ENCODE results near the gene C11orf68. TPM values are rescaled to one million over a fixed set of nuclear protein-coding genes. Genes with fewer than 3 reads are reported as not detected.

The C11orf68 gene
- total and polyA plus RNA-seq, 3 experiments from 2014 or later = 18.7 to 70.3 (median 21.4) TPM

DNA sequence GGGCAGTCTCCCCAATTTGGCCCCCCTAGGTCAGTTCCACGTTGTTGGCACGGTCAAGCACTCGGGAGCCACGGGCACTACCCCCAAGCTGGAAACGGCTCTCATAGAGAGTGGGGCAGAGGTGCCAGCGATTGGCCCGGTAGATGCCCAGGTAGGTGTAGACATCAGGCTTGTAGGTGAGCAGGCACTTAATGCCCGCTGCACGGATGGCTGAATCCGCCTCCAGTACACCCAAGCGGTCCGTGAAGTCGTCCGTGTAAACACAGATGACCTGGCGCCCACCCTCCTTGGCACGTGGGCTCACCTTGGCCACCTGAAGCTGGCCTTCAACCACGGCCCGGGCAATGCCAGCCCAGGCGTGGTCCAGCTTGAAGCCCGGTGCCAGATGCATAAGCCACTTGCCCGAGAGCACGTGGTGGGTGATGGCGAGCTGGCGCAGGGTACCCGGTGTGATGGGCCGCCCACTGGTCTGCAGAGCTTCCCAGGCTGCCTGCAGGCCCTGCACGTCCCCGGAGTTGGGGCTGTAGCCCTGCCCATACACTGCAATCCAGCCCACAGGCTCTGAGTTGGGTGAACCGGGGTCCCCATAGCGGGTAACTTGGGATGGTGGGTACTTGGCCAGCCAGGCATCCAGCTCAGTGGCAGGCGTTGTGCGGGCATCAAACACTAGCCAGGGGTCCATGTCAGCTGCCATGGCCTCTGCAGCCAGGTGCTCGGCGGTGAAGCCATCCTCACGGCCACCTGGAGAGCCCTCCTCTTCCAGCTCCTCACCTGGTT, 1.2 kb downstream of the C11orf68 start:
- H3K36me3 ChIP-seq (ENCODE audit: insufficient read depth, low read length) = peaks cover 6% of the 10 kb centered on the region
- H3K27ac Mint-ChIP-seq = peak overlapping the region in 6 of 8 donors; percentile 47 to 94 (median 93)
- peak overlapping the region; percentile 86 to 96 (median 89) for H3K4me3 Mint-ChIP-seq
- H3K4me1 Mint-ChIP-seq = peaks cover 26 to 55% (median 33%) of the 10 kb centered on the region in 3 donors
- H3K27me3 ChIP-seq (ENCODE audit: insufficient read depth, low read length, poor library complexity, severe bottlenecking) = no peaks in the 10 kb centered on the region
- H3K4me3 ChIP-seq (ENCODE audit: low read length) = peak overlapping the region; percentile 96
- POLR2A ChIA-PET = interaction anchor here (0.5 to 2.3 kb wide), 9 partner anchors 21 to 1928 kb away, joined by 3 to 30 read pairs (median 3); partner anchors contain the start of genes CCDC85B and FIBP
- H3K36me3 Mint-ChIP-seq = peaks cover under 1 to 38% (median 4%) of the 10 kb centered on the region in 3 donors
- H3K27me3 Mint-ChIP-seq = peaks cover 0 to 3% of the 10 kb centered on the region in 2 donors
- CTCF ChIA-PET = interaction anchor here (0.6 to 2.5 kb wide), 8 partner anchors 9 to 58 kb away, joined by 3 to 33 read pairs (median 4); partner anchors contain the start of genes CCDC85B, FIBP and MUS81
- peak overlapping the region; percentile 82 for H3K27ac ChIP-seq (ENCODE audit: low read depth, low read length)
- H3K9me3 Mint-ChIP-seq = no peaks in the 10 kb centered on the region
- no peaks in the 10 kb centered on the region for H3K9me3 ChIP-seq (ENCODE audit: low read length)
- no peak for DNase-seq
- peaks cover 38% of the 10 kb centered on the region for H3K4me1 ChIP-seq (ENCODE audit: insufficient read depth, low read length)

DNA sequence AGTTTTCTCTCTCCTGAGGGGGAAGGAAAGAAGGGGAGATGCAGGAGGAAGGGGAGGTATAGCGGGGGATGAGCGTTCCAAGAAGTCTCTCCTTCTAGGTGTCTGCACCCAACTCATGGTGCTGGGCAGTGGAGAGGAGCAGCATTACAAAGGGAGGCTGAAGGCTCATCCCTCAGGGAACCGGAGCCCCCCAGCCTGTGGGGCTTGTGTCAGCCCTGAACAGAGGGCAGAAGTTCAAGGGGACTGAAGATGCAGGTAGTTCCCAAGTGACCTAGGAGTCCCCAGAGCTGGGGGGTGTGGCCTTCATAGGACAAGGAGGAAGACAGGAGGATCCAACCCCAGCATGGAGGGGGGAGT, 1.8 kb downstream of the C11orf68 start:
- H3K4me3 ChIP-seq (ENCODE audit: low read length) = no peak overlapping the region
- H3K27ac ChIP-seq (ENCODE audit: low read depth, low read length) = no peak overlapping the region
- H3K4me1 ChIP-seq (ENCODE audit: insufficient read depth, low read length) = peaks cover 38% of the 10 kb centered on the region
- no peak for DNase-seq
- peaks cover 6% of the 10 kb centered on the region for H3K36me3 ChIP-seq (ENCODE audit: insufficient read depth, low read length)
- peaks cover 22 to 49% (median 27%) of the 10 kb centered on the region in 3 donors for H3K4me1 Mint-ChIP-seq
- H3K4me3 Mint-ChIP-seq = peak overlapping the region; percentile 79 to 96 (median 89)
- H3K9me3 Mint-ChIP-seq = no peaks in the 10 kb centered on the region
- peak overlapping the region in 7 of 8 donors; percentile 46 to 94 (median 78) for H3K27ac Mint-ChIP-seq
- H3K36me3 Mint-ChIP-seq = peaks cover 0 to 32% (median 3%) of the 10 kb centered on the region in 3 donors
- H3K27me3 Mint-ChIP-seq = peaks cover 0 to 3% of the 10 kb centered on the region in 2 donors
- ChIA-PET CTCF (interaction anchor here (1.0 to 2.5 kb wide), 3 partner anchors 27 to 57 kb away, joined by 3 to 33 read pairs (median 8); partner anchors contain the start of genes CCDC85B, FIBP and MUS81), POLR2A (interaction anchor here (0.5 to 2.3 kb wide), 2 partner anchors 24 to 137 kb away, joined by 3 to 11 read pairs; no protein-coding TSS in a partner anchor)
- H3K9me3 ChIP-seq (ENCODE audit: low read length) = no peaks in the 10 kb centered on the region
- no peaks in the 10 kb centered on the region for H3K27me3 ChIP-seq (ENCODE audit: insufficient read depth, low read length, poor library complexity, severe bottlenecking)

DNA sequence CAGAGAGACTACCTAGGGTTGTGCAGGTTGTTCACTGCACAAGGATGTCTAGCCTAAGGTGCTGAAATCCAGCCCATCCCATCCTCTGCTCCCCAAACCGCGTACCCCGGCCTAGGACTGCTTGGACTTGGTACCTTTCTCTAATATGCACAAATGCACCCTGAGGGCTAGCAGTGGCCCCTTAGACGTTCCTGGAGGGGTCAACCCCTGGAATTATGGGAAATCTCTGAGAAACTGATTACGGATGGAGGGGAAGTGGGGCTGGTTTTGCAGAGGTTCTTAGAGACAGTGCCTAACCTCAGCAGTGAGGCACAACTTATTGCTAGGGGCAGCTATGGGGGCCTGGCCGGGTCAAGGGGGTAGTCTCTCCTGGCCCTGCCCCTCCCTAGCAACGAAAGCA, 2.5 kb downstream of the C11orf68 start:
- peaks cover 22 to 47% (median 25%) of the 10 kb centered on the region in 3 donors for H3K4me1 Mint-ChIP-seq
- H3K9me3 Mint-ChIP-seq = no peaks in the 10 kb centered on the region
- POLR2A ChIA-PET = no interaction called here
- no peak overlapping the region for H3K4me3 ChIP-seq (ENCODE audit: low read length)
- H3K27ac Mint-ChIP-seq = peak overlapping the region in 5 of 8 donors; percentile 20 to 94 (median 78)
- CTCF ChIA-PET = interaction anchor here (1.4 kb wide), 1 partner anchor 28 kb away, joined by 4 read pairs; the partner anchor contains the start of gene FIBP
- H3K4me1 ChIP-seq (ENCODE audit: insufficient read depth, low read length) = peaks cover 38% of the 10 kb centered on the region
- H3K36me3 ChIP-seq (ENCODE audit: insufficient read depth, low read length) = peaks cover 6% of the 10 kb centered on the region
- H3K27me3 ChIP-seq (ENCODE audit: insufficient read depth, low read length, poor library complexity, severe bottlenecking) = no peaks in the 10 kb centered on the region
- H3K27me3 Mint-ChIP-seq = peaks cover 3 to 4% of the 10 kb centered on the region in 2 donors
- peak overlapping the region; percentile 66 to 96 (median 89) for H3K4me3 Mint-ChIP-seq
- H3K27ac ChIP-seq (ENCODE audit: low read depth, low read length) = no peak overlapping the region
- no peak for DNase-seq
- peaks cover 0 to 27% (median 3%) of the 10 kb centered on the region in 3 donors for H3K36me3 Mint-ChIP-seq
- H3K9me3 ChIP-seq (ENCODE audit: low read length) = no peaks in the 10 kb centered on the region

DNA sequence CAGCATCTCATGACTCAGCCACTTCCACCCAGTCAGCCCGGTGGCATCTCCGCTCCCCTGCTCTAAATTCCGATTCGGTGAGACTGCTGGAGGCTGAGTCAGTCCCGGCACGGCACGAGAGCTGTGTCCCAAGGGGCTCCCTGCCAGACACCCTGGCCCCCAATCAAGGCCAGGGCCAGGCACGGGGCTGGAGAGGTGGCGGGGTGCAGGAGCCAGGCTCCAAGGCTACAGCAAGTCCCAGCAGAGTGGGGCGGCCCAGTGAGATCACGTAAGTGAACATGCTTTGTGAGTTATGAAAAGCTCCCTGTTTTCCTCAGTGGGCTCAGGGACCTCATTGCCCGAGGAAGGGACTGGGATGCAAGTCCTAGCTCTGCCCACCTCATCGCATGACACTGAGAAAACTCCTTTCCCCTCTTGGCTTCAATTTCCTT, 3.0 kb downstream of the C11orf68 start:
- H3K27ac Mint-ChIP-seq = peak overlapping the region in 3 of 8 donors; percentile 54 to 87 (median 78)

DNA sequence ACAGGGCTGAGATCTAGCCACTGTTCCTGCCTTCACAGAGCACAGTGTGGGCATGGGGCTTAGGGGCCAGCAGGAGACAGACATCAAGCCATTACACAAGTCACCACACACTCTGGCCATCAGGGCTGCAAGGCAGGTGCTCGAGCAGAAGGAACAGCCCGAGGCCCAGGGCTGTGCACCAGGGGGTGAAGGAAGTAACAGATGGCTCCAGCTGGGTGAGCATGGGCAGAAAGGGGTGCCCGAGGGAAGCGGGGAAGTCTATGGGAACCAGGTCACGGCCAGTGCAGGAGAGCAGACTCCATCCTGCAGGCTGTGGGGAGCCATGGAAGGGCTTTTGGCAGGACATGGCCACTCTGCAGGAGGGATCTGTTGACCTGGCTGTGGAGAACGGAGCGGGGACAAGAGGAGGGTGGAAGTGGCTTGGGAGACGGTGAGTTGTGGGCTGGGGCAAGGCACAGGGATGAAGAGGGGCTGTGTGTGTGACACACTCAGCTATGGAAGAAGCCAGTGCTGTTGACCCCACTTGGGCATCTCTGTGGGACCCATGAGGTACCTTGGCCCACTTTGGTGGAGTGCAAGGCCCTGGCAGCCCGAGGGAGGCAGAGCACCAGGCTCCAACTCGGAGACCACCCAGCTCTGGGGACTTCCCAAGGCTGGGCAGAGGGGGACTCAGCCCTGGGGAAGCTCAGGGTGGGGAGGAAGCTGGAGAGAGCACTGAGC, 3.6 kb downstream of the C11orf68 start:
- Histone ChIP-seq H3K36me3 (ENCODE audit: insufficient read depth, low read length) (peaks cover 6% of the 10 kb centered on the region), H3K9me3 (ENCODE audit: low read length) (no peaks in the 10 kb centered on the region), H3K4me3 (ENCODE audit: low read length) (no peak overlapping the region), H3K4me1 (ENCODE audit: insufficient read depth, low read length) (peaks cover 29% of the 10 kb centered on the region), H3K27me3 (ENCODE audit: insufficient read depth, low read length, poor library complexity, severe bottlenecking) (no peaks in the 10 kb centered on the region), H3K27ac (ENCODE audit: low read depth, low read length) (no peak overlapping the region)
- ChIA-PET CTCF (interaction anchor here (1.4 kb wide), 1 partner anchor 27 kb away, joined by 4 read pairs; the partner anchor contains the start of gene FIBP), POLR2A (interaction anchor here (0.8 kb wide), 1 partner anchor 65 kb away, joined by 4 read pairs; no protein-coding TSS in a partner anchor)
- Mint-ChIP-seq H3K27me3 (peaks cover 3 to 4% of the 10 kb centered on the region in 2 donors), H3K4me1 (peaks cover 22 to 41% (median 25%) of the 10 kb centered on the region in 3 donors), H3K4me3 (peak overlapping the region in 5 of 7 donors; percentile 30 to 80 (median 40)), H3K36me3 (peaks cover 0 to 22% (median 3%) of the 10 kb centered on the region in 3 donors), H3K27ac (peak overlapping the region in 5 of 8 donors; percentile 5 to 63 (median 19)), H3K9me3 (no peaks in the 10 kb centered on the region)
- no peak for DNase-seq

More for the DNA sequence above, 3.0 kb downstream of the C11orf68 start:
- Histone ChIP-seq H3K4me1 (ENCODE audit: insufficient read depth, low read length) (peaks cover 35% of the 10 kb centered on the region), H3K9me3 (ENCODE audit: low read length) (no peaks in the 10 kb centered on the region), H3K4me3 (ENCODE audit: low read length) (no peak overlapping the region), H3K27ac (ENCODE audit: low read depth, low read length) (no peak overlapping the region), H3K27me3 (ENCODE audit: insufficient read depth, low read length, poor library complexity, severe bottlenecking) (no peaks in the 10 kb centered on the region), H3K36me3 (ENCODE audit: insufficient read depth, low read length) (peaks cover 6% of the 10 kb centered on the region)
- H3K4me1 Mint-ChIP-seq = peaks cover 22 to 47% (median 25%) of the 10 kb centered on the region in 3 donors
- ChIA-PET CTCF (interaction anchor here (1.4 kb wide), 1 partner anchor 27 kb away, joined by 4 read pairs; the partner anchor contains the start of gene FIBP), POLR2A (no interaction called here)
- H3K9me3 Mint-ChIP-seq = no peaks in the 10 kb centered on the region
- no peak for DNase-seq
- peaks cover 0 to 26% (median 3%) of the 10 kb centered on the region in 3 donors for H3K36me3 Mint-ChIP-seq
- peak overlapping the region in 1 of 7 donors; percentile 69 for H3K4me3 Mint-ChIP-seq
- H3K27me3 Mint-ChIP-seq = peaks cover 3 to 4% of the 10 kb centered on the region in 2 donors

DNA sequence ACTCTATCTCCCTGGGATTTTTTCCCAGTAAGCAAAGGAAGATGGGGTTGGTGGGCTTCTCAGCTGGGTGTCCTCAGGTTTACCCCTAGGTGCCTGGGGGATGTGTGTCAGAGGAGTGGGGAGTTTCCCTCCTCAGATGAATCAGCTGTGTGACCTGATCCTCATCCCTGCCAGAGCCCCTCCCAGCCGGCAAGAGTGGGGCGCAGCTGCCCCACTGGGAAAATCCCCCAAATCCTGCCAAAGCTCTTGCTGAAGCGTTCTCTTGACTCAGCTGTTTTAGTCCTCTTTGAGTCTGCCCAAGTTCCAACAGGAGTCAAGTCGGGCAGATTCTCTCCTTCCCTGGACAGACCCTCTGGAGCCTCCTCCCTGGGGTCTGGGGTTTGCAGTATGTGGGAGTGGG, 6.0 kb downstream of the C11orf68 start:
- ChIA-PET POLR2A (no interaction called here), CTCF (interaction anchor here (1.6 kb wide), 1 partner anchor 39 kb away, joined by 4 read pairs; no protein-coding TSS in a partner anchor)
- no peak overlapping the region for H3K27ac Mint-ChIP-seq
- H3K36me3 Mint-ChIP-seq = peaks cover 0 to 11% (median 3%) of the 10 kb centered on the region in 3 donors
- H3K4me3 ChIP-seq (ENCODE audit: low read length) = no peak overlapping the region
- peaks cover 6% of the 10 kb centered on the region for H3K36me3 ChIP-seq (ENCODE audit: insufficient read depth, low read length)
- DNase-seq = no peak
- no peaks in the 10 kb centered on the region for H3K27me3 ChIP-seq (ENCODE audit: insufficient read depth, low read length, poor library complexity, severe bottlenecking)
- peaks cover 3 to 10% of the 10 kb centered on the region in 2 donors for H3K27me3 Mint-ChIP-seq
- H3K4me1 Mint-ChIP-seq = peaks cover 20 to 35% (median 28%) of the 10 kb centered on the region in 3 donors
- H3K4me3 Mint-ChIP-seq = no peak overlapping the region
- H3K9me3 Mint-ChIP-seq = no peaks in the 10 kb centered on the region
- peaks cover 20% of the 10 kb centered on the region for H3K4me1 ChIP-seq (ENCODE audit: insufficient read depth, low read length)
- H3K27ac ChIP-seq (ENCODE audit: low read depth, low read length) = no peak overlapping the region
- no peaks in the 10 kb centered on the region for H3K9me3 ChIP-seq (ENCODE audit: low read length)

DNA sequence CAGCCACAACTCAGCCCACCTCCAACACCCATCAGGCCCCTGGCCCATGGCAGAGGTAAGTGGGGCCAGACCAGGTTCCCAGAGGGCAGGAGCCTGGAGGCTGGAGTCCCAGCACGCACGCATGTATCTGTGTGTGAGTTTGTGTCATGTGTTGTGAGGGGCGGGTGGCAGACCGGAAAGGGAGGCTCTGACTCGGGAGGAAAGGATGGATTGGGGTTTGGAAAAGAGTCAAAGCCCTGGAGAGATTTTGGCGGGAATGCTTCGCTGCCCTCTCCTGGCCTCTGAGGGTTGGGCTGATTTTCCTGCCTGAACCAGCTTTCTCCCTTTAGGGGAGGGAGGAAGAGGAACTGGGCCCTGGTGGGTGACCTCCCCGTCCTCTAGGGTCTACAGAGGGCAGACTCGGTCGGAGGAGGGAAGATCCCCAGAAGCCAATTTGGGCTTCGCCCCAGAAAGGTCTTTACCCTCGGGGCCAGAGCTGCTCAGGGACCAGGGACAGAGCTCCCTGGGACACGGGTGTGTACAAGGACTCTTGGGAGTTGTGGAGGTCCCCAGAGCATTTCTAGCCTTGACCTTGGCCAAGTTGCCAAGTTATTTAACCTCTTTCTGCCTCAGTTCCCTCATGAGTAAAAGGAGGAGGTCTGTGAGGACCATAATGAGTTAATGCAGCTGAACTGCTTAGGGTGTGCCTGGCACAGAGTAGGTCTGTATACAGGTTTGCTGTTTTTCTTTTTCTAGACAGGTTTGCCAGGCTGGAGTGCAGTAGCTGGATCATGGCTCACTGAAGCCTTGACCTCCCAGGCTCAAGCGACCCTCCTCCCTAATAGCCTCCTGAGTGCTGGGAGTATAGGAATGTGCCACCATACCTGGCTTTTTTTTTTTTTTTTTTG, 6.9 kb downstream of the C11orf68 start:
- H3K36me3 ChIP-seq (ENCODE audit: insufficient read depth, low read length) = no peaks in the 10 kb centered on the region
- Mint-ChIP-seq H3K27ac (no peak overlapping the region), H3K4me3 (no peak overlapping the region), H3K9me3 (no peaks in the 10 kb centered on the region), H3K4me1 (peaks cover 16 to 29% (median 23%) of the 10 kb centered on the region in 3 donors), H3K27me3 (peaks cover 3 to 14% of the 10 kb centered on the region in 2 donors), H3K36me3 (peaks cover 0 to 7% (median 3%) of the 10 kb centered on the region in 3 donors)
- DNase-seq = no peak
- H3K27ac ChIP-seq (ENCODE audit: low read depth, low read length) = no peak overlapping the region
- no peaks in the 10 kb centered on the region for H3K9me3 ChIP-seq (ENCODE audit: low read length)
- peaks cover 11% of the 10 kb centered on the region for H3K4me1 ChIP-seq (ENCODE audit: insufficient read depth, low read length)
- H3K4me3 ChIP-seq (ENCODE audit: low read length) = no peak overlapping the region
- no peaks in the 10 kb centered on the region for H3K27me3 ChIP-seq (ENCODE audit: insufficient read depth, low read length, poor library complexity, severe bottlenecking)
- POLR2A ChIA-PET = interaction anchor here (1.2 kb wide), 1 partner anchor 21 kb away, joined by 4 read pairs; the partner anchor contains the start of gene CCDC85B
- CTCF ChIA-PET = interaction anchor here (0.6 to 1.6 kb wide), 4 partner anchors 21 to 1178 kb away, joined by 3 to 6 read pairs (median 4); partner anchors contain the start of genes CCDC85B and FIBP
